Mucosa of rectum (tissue), 2 donors: ENCODE results near the gene PGF.

Source experiments
- H3K27ac ChIP-seq, 2 donors: one replicate each; pipeline ENCODE4 v1.7.0; 2013; ENCODE audit warnings: inconsistent platforms in 2 of 2, low read depth in 2 of 2, low read length in 2 of 2
- H3K27me3 ChIP-seq, 2 donors: one replicate each; pipeline ENCODE4 v1.7.0; 2013; ENCODE audit warnings: low read length in 2 of 2; ENCODE audit not compliant: control insufficient read depth in 2 of 2, insufficient read depth in 2 of 2
- H3K36me3 ChIP-seq, 2 donors: one replicate each; pipeline ENCODE4 v1.7.0; 2013; ENCODE audit warnings: low read length in 2 of 2; ENCODE audit not compliant: control insufficient read depth in 2 of 2, insufficient read depth in 2 of 2
- H3K4me1 ChIP-seq, 2 donors: one replicate each; pipeline ENCODE4 v1.7.0; 2013; ENCODE audit warnings: low read length in 2 of 2, mild to moderate bottlenecking in 1 of 2; ENCODE audit not compliant: control insufficient read depth in 2 of 2, insufficient read depth in 2 of 2
- H3K4me3 ChIP-seq, 2 donors: one replicate each; pipeline ENCODE4 v1.7.0; 2013; ENCODE audit warnings: low read length in 2 of 2
- H3K9ac ChIP-seq, 2 donors: one replicate each; pipeline ENCODE4 v1.7.0; 2013; ENCODE audit warnings: low read length in 2 of 2, low read depth in 1 of 2, mild to moderate bottlenecking in 1 of 2
- H3K9me3 ChIP-seq, 2 donors: one replicate each; pipeline ENCODE4 v1.7.0; 2013; ENCODE audit warnings: low read length in 2 of 2; ENCODE audit not compliant: control insufficient read depth in 2 of 2
- donor health status: healthy.
- donor health status: Normal muscosa, but diverticular disease.

Gene PGF

GRCh38 chr14:74913393-74913910 is 41.9 kb downstream of the PGF start:
- H3K4me3 ChIP-seq: no peak overlapping the region
- H3K4me1 ChIP-seq: no peaks in the 10 kb centered on the region
- H3K36me3 ChIP-seq: no peaks in the 10 kb centered on the region
- H3K27ac ChIP-seq: no peak overlapping the region
- no peak overlapping the region for H3K9ac ChIP-seq
- no peaks in the 10 kb centered on the region for H3K27me3 ChIP-seq
- no peaks in the 10 kb centered on the region for H3K9me3 ChIP-seq

- no peak overlapping the region for H3K27ac ChIP-seq
- no peak overlapping the region for H3K9ac ChIP-seq
- H3K4me1 ChIP-seq: peaks cover 0 to 3% of the 10 kb centered on the region in 2 donors
- no peaks in the 10 kb centered on the region for H3K9me3 ChIP-seq
- H3K27me3 ChIP-seq: no peaks in the 10 kb centered on the region
- H3K36me3 ChIP-seq: no peaks in the 10 kb centered on the region
- H3K4me3 ChIP-seq: no peak overlapping the region
Observed at GRCh38 chr14:74912801-74913200, 42.6 kb downstream of the PGF start.

GRCh38 chr14:74912111-74912510 is 43.3 kb downstream of the PGF start:
- Histone ChIP-seq H3K9me3 (no peaks in the 10 kb centered on the region), H3K4me3 (no peak overlapping the region), H3K27ac (no peak overlapping the region), H3K9ac (no peak overlapping the region), H3K36me3 (no peaks in the 10 kb centered on the region), H3K4me1 (peaks cover 4 to 10% of the 10 kb centered on the region in 2 donors), H3K27me3 (no peaks in the 10 kb centered on the region)

GRCh38 chr14:74911704-74912103 is 43.7 kb downstream of the PGF start:
- no peak overlapping the region for H3K27ac ChIP-seq
- peaks cover 4 to 14% of the 10 kb centered on the region in 2 donors for H3K4me1 ChIP-seq
- no peaks in the 10 kb centered on the region for H3K9me3 ChIP-seq
- H3K4me3 ChIP-seq: no peak overlapping the region
- H3K36me3 ChIP-seq: no peaks in the 10 kb centered on the region
- H3K27me3 ChIP-seq: no peaks in the 10 kb centered on the region
- no peak overlapping the region for H3K9ac ChIP-seq

- Histone ChIP-seq H3K27ac (no peak overlapping the region), H3K4me3 (no peak overlapping the region), H3K36me3 (no peaks in the 10 kb centered on the region), H3K9me3 (no peaks in the 10 kb centered on the region), H3K4me1 (peaks cover 4 to 15% of the 10 kb centered on the region in 2 donors), H3K9ac (no peak overlapping the region), H3K27me3 (no peaks in the 10 kb centered on the region)
Observed at GRCh38 chr14:74911221-74911620, 44.2 kb downstream of the PGF start.

- Histone ChIP-seq H3K9ac (peak overlapping the region; percentile 41 to 55), H3K4me1 (peaks cover 6 to 15% of the 10 kb centered on the region in 2 donors)
Observed at GRCh38 chr14:74910556-74910955, 44.8 kb downstream of the PGF start.

GRCh38 chr14:74909911-74910310 is 45.5 kb downstream of the PGF start:
- no peaks in the 10 kb centered on the region for H3K27me3 ChIP-seq
- no peak overlapping the region for H3K27ac ChIP-seq
- no peak overlapping the region for H3K4me3 ChIP-seq
- no peak overlapping the region for H3K9ac ChIP-seq
- no peaks in the 10 kb centered on the region for H3K36me3 ChIP-seq
- H3K9me3 ChIP-seq: no peaks in the 10 kb centered on the region
- peaks cover 6 to 15% of the 10 kb centered on the region in 2 donors for H3K4me1 ChIP-seq

More at GRCh38 chr14:74910556-74910955, 44.8 kb downstream of the PGF start:
- peak overlapping the region; percentile 33 to 69 for H3K4me3 ChIP-seq
- no peaks in the 10 kb centered on the region for H3K36me3 ChIP-seq
- H3K27me3 ChIP-seq: no peaks in the 10 kb centered on the region
- H3K27ac ChIP-seq: peak overlapping the region; percentile 47 to 48
- no peaks in the 10 kb centered on the region for H3K9me3 ChIP-seq

- Histone ChIP-seq H3K27me3 (no peaks in the 10 kb centered on the region), H3K4me1 (peaks cover 6 to 15% of the 10 kb centered on the region in 2 donors), H3K27ac (no peak overlapping the region), H3K9me3 (no peaks in the 10 kb centered on the region), H3K4me3 (no peak overlapping the region), H3K36me3 (peaks cover 0 to 3% of the 10 kb centered on the region in 2 donors), H3K9ac (no peak overlapping the region)
Observed at GRCh38 chr14:74909501-74909900, 45.9 kb downstream of the PGF start.

GRCh38 chr14:74908861-74909341 is 46.5 kb downstream of the PGF start:
- Histone ChIP-seq H3K4me1 (peaks cover 6 to 15% of the 10 kb centered on the region in 2 donors), H3K9ac (no peak overlapping the region), H3K27me3 (no peaks in the 10 kb centered on the region), H3K4me3 (no peak overlapping the region), H3K27ac (no peak overlapping the region), H3K36me3 (peaks cover 0 to 8% of the 10 kb centered on the region in 2 donors), H3K9me3 (no peaks in the 10 kb centered on the region)

GRCh38 chr14:74907744-74908143 is 47.7 kb downstream of the PGF start:
- Histone ChIP-seq H3K27ac (no peak overlapping the region), H3K9me3 (no peaks in the 10 kb centered on the region), H3K9ac (no peak overlapping the region), H3K27me3 (no peaks in the 10 kb centered on the region), H3K36me3 (peaks cover 5 to 14% of the 10 kb centered on the region in 2 donors), H3K4me3 (no peak overlapping the region), H3K4me1 (peaks cover 6 to 15% of the 10 kb centered on the region in 2 donors)
